ENCODE results near the gene PITPNC1. TPM values are rescaled to one million over a fixed set of nuclear protein-coding genes. Genes with fewer than 3 reads are reported as not detected.
"Not testable (repeated sequence)": the region's sequence is repeated elsewhere in the genome, so short reads cannot be mapped to it uniquely, and the experiment has no call there.

PITPNC1 gene
- total RNA-seq, 2 donors from 2014 or later: 26.2 to 33.7 TPM

GRCh38 chr17:67606896-67607604 is 230.0 kb downstream of the PITPNC1 start:
- peak; percentile 9 to 39 for ATAC-seq
- DNase-seq: peak; percentile 32
- intact Hi-C loops (cut with DNase I): loop anchor here (10.0 kb wide), 2 partner anchors 132 to 232 kb away; partner anchors contain the start of gene PITPNC1 (in 1 of the 2)

- DNase-seq (no peak), ATAC-seq (no peak)
- intact Hi-C loops (cut with DNase I): no loop called here
Observed at GRCh38 chr17:67610061-67610460, 233.0 kb downstream of the PITPNC1 start.

- no peak for ATAC-seq
- no peak for DNase-seq
- intact Hi-C loops (cut with DNase I): no loop called here
Observed at GRCh38 chr17:67613961-67614360, 236.9 kb downstream of the PITPNC1 start.

GRCh38 chr17:67615011-67615561 is 238.0 kb downstream of the PITPNC1 start:
- DNase-seq (peak; percentile 45), ATAC-seq (peak; percentile 41 to 47)
- intact Hi-C loops (cut with DNase I): no loop called here

- intact Hi-C loops (cut with DNase I): no loop called here
- peak in 1 of 2 donors; percentile 12 for ATAC-seq
- DNase-seq: no peak
Observed at GRCh38 chr17:67615736-67616135, 238.7 kb downstream of the PITPNC1 start.

GRCh38 chr17:67617304-67617899 is 240.3 kb downstream of the PITPNC1 start:
- no peak for ATAC-seq
- intact Hi-C loops (cut with DNase I): no loop called here
- no peak for DNase-seq

- intact Hi-C loops (cut with DNase I): no loop called here
Observed at GRCh38 chr17:67619555-67619954, 242.5 kb downstream of the PITPNC1 start.

GRCh38 chr17:67620088-67620487 is 243.0 kb downstream of the PITPNC1 start:
- ATAC-seq (no peak), DNase-seq (no peak)
- intact Hi-C loops (cut with DNase I): no loop called here

More at GRCh38 chr17:67619555-67619954, 242.5 kb downstream of the PITPNC1 start:
- ATAC-seq (no peak), DNase-seq (no peak)

- intact Hi-C loops (cut with DNase I): no loop called here
- DNase-seq: no peak
- ATAC-seq: no peak
Observed at GRCh38 chr17:67620636-67621035, 243.6 kb downstream of the PITPNC1 start.

GRCh38 chr17:67623767-67624166 is 246.7 kb downstream of the PITPNC1 start:
- intact Hi-C loops (cut with DNase I): no loop called here
- DNase-seq (no peak), ATAC-seq (no peak)

GRCh38 chr17:67624886-67625656 is 248.0 kb downstream of the PITPNC1 start:
- intact Hi-C loops (cut with DNase I): no loop called here
- DNase-seq (no peak), ATAC-seq (no peak)

GRCh38 chr17:67625971-67626370 is 248.9 kb downstream of the PITPNC1 start:
- no peak for DNase-seq
- intact Hi-C loops (cut with DNase I): no loop called here
- no peak for ATAC-seq

- DNase-seq (no peak), ATAC-seq (peak; percentile 32 to 41)
- intact Hi-C loops (cut with DNase I): no loop called here
Observed at GRCh38 chr17:67628580-67629013, 251.5 kb downstream of the PITPNC1 start.

GRCh38 chr17:67629971-67630320 is 252.9 kb downstream of the PITPNC1 start:
- intact Hi-C loops (cut with DNase I): loop anchor here in 1 of 2 donors (10.0 kb wide), 1 partner anchor 55 kb away; no protein-coding TSS in a partner anchor
- DNase-seq (no peak), ATAC-seq (peak; percentile 55 to 69)

GRCh38 chr17:67630836-67631235 is 253.8 kb downstream of the PITPNC1 start:
- DNase-seq, ATAC-seq: not testable (repeated sequence)
- intact Hi-C loops (cut with DNase I): loop anchor here in 1 of 2 donors (10.0 kb wide), 1 partner anchor 54 kb away; no protein-coding TSS in a partner anchor

GRCh38 chr17:67632141-67632540 is 255.1 kb downstream of the PITPNC1 start:
- intact Hi-C loops (cut with DNase I): loop anchor here in 1 of 2 donors (2.0 to 10.0 kb wide), 2 partner anchors 53 to 257 kb away; no protein-coding TSS in a partner anchor
- DNase-seq (no peak), ATAC-seq (no peak)

- DNase-seq: peak; percentile 33
- intact Hi-C loops (cut with DNase I): loop anchor here in 1 of 2 donors (2.0 to 10.0 kb wide), 2 partner anchors 51 to 259 kb away; no protein-coding TSS in a partner anchor
- ATAC-seq: peak; percentile 36 to 45
Observed at GRCh38 chr17:67633751-67634211, 256.7 kb downstream of the PITPNC1 start.

GRCh38 chr17:67635681-67636080 is 258.6 kb downstream of the PITPNC1 start:
- no peak for ATAC-seq
- no peak for DNase-seq
- intact Hi-C loops (cut with DNase I): loop anchor here in 1 of 2 donors (10.0 kb wide), 1 partner anchor 49 kb away; no protein-coding TSS in a partner anchor

- DNase-seq: no peak
- intact Hi-C loops (cut with DNase I): loop anchor here in 1 of 2 donors (10.0 kb wide), 1 partner anchor 48 kb away; no protein-coding TSS in a partner anchor
- no peak for ATAC-seq
Observed at GRCh38 chr17:67636312-67636711, 259.2 kb downstream of the PITPNC1 start.
